Measurements from ENCODE around the gene HBS1L.
A peak's percentile ranks its signal among the peaks of the same experiment; 100 is the strongest.

HBS1L gene

DNA sequence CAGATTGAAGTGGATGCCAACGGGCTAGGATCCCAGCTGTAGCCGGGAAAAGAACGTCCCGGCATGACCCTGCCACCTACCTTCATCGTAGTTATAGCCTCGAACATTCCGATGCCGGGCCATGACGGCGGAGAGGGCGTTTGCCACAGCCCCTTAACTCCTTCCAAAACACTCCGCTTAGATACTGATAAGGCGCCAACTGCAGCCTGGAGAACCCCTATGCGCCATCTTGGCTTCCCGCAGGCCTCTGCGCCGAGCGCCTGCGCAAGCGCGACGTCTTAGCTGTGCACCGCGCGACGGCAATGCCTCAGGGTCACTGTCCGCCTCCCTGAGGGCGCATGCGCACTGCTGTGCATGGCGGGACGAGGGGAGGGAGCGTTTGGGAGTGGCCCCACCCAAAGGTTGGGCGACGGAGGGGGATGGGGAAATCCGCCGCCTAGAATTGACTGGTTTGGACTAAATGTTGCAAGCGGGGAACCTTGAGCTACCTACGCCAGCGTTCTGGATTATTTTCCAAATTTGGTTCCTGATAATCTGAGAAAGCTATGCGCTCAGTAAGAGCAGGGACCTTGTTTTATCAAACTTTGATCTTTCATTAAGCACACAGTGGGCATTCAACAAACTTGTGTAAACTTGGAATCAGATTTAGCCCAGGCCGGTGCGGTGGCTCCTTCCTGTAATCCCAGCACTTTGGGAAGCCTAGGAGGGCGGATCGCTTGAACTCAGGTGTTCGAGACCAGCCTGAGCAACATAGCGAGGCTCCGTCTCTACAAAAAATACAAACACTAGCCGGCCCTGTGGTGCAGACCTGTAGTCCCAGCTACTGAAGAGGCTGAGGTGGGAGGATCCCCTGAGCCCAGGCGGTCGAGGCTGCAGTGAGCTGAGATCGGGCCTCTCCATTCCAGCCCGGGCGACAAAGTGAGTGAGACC lies at the start of gene HBS1L:
Gene HBS1L, minus strand, starts transcription at position 254 of the 930 bp plus-strand sequence. Its CDS starts 131 bp downstream, at position 123.
- DNase-seq (ENCODE audit: low read depth in 2 of 2): peak; percentile 93 to 95

DNA sequence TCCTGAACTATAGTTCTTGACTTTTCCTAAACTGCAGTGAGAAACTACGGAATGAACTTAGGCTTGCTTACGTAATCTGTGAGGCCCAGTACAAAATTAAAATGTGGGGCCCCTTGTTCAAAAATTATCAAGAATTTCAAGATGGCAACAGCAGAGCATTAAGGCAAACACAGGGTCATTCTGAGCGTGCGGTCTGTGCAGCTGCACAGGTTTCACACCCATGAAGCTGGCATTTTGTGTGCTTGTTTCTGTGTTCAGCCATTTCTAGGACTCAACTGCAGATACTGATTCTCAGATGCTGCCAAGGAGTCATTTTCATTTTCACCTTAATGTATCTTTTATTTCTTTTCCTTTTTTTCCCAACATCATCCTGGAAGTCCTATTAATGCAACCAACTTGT lies 49.6 kb upstream of the HBS1L start:
- DNase-seq (ENCODE audit: low read depth in 2 of 2): no peak

DNA sequence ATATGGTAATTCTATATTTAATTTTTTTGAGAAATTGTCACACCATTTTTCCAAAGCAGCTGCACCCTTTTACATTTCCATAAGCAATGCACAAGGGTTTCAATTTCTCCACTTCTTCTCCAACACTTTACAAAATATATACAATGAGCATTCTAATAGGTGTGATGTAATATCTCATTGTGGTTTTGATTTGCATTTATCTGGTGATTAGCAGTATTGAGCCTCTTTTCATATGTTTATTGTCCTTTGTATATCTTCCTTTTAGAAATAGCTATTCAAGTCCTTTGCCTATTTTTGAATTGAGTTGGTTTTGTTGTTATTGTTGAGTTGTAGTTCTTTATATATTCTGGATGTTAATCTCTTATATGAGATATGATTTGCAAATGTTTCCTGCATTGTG lies 47.6 kb upstream of the HBS1L start:
- no peak for DNase-seq (ENCODE audit: low read depth in 2 of 2)

DNA sequence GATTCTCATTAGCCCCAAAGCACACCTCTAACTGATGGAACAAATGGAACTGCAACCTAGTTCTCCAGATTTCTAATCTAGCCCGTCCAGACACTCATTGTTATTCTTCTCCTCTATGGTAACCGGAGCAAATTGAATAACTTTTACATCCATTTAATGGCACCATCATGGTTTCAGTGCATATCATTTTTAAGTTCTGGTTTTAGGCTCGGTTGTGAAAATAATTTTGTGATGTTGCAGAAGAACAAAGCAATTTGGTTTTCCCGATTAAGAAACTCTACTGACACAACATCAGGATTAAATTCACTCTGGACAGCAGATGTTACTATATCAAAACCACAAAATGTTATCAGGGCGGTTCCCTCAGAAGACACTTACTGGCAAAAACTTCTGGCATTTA lies 42.5 kb upstream of the HBS1L start:
- no peak for DNase-seq (ENCODE audit: low read depth in 2 of 2)

DNA sequence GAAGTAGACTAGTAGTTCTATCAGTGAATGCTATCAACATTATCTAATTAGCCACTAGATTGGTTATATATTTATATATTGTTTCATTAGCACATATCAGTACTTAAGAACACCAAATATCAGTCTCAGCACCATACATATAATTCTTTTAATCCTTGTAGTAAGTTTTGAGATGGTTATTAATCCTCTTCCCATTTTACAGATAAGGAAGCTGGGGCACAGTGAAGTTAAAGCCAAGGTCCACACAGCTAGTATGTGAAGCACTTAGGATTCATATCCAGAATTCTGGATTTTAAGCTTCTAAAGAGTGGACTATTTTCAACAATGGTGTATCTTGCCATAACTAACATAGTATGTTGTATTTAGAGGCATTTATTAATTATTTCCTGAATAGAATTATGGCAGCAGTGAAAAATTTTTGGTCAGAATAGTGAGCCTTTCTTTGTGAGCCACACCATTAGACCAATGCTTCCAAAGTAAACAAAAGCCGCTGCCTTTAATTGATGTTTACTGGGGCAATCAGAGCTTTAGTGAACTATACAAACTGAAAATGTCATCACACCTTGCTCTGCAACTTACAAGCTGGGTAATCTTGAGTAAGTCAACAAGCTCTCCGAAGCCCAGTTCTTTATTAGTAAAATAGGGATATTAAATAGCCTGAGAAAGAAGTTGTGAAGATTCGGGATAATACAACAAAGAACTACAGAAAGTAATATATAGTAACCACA lies 41.9 kb upstream of the HBS1L start:
- no peak for DNase-seq (ENCODE audit: low read depth in 2 of 2)

DNA sequence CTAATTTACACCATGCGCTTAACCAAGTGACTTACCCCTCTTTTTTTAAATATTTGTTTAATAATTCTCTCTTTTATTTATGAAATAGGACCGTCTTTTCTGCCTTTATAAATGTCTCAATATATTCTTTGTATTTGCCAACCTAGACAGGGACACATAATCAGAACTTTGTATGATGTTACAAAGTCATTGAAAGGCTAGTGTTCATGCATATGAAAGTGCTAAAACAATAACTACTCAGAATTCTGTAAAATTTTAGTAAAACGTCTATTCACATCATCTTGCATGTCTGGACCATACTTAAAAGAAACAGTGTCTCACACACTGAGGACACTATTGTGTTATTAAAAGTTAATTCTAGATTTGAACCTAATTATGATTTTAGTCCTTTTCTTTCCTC lies 41.1 kb upstream of the HBS1L start:
- no peak for DNase-seq (ENCODE audit: low read depth in 2 of 2)

DNA sequence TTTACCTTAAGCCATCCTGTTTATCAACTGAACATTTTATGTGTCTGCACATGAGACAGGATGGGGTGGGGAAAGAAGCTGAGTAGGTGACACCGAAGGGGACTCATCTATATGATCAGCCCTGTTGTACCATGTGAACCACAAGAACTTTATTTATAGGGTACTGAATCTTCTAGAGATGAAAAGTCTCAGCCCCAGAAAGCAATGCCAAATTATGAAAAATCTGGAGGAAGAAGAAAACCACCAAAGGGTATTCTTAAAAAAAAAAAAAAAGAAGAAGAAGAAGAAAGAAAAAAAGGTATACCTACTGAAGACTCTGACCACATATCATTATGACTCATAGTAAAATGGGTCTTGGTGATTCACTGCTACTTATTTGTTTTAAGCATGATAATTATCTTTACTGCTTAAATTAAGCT lies 39.8 kb upstream of the HBS1L start:
- no peak for DNase-seq (ENCODE audit: low read depth in 2 of 2)

DNA sequence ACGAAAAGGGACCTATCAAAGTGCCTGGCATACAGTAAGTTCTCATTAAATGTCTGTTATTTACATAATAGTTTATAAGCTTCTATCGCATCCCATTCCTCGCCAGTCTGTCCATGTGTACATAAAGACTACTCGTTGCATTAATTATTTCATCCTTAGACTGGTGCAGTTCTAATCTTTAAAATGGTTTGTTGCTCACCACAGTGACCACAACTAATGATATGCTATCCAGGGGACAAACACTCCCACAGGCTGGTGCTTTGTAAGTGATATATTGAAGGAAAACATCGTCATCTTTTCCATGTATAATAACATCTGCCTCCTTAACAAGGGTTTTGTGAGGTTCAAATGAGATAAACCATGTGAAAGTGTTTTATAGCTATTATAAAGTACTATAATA lies 39.0 kb upstream of the HBS1L start:
- no peak for DNase-seq (ENCODE audit: low read depth in 2 of 2)

DNA sequence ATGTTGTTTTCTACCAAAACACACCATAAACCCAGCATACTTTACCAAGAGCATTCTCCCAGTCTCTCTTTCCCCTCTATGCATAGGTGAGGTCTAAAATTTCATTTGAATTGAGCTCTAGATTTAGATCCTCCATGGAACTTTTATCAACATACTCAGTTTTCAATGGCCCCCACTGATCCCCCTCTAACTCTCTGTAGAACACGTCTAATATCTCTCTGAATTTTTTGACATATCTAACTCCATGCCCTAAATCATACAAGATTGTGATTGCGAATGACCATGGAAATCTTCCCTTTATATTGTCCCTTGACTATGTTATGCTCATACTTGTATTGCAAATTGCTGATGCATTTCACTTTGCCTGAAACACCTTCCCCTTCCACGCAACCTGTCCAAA lies 38.1 kb upstream of the HBS1L start:
- DNase-seq (ENCODE audit: low read depth in 2 of 2): no peak

DNA sequence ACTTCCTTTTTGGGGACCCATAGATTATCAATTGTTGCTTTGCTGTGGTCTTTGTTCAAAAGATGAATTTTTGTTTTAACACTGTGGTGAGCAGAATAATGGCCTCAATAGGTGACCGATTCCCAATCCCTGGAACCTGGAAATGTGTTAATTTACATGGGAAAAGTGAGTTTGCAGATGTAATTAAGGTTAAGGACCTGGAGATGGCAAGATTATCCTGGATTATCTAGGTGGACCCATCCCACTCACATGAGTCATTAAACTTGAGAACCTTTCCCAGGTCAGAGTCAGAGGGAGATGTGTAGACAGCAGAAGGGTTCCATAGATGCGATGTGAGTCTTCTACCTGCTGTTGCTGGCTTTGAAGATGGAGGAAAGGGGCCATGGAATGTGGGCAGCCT lies 36.2 kb upstream of the HBS1L start:
- no peak for DNase-seq (ENCODE audit: low read depth in 2 of 2)

DNA sequence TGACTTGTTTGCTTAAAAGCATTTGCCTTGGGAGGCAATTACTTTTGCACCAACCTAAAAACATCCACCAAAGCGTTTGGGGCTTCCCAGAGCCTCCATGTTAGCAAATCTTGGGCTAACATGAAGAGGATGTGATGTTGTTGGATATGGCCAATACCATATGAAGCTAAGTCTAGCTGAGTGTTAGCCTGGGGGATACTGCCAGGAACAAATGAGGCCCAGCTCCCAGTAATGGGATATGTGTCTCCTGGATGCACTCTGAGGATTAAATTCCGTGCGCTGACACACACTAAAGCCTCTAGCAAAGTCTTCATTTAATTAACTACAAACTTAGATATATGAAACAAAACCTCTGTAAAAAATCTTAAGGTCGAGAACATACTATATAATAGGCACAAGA lies 35.3 kb upstream of the HBS1L start:
- no peak for DNase-seq (ENCODE audit: low read depth in 2 of 2)

DNA sequence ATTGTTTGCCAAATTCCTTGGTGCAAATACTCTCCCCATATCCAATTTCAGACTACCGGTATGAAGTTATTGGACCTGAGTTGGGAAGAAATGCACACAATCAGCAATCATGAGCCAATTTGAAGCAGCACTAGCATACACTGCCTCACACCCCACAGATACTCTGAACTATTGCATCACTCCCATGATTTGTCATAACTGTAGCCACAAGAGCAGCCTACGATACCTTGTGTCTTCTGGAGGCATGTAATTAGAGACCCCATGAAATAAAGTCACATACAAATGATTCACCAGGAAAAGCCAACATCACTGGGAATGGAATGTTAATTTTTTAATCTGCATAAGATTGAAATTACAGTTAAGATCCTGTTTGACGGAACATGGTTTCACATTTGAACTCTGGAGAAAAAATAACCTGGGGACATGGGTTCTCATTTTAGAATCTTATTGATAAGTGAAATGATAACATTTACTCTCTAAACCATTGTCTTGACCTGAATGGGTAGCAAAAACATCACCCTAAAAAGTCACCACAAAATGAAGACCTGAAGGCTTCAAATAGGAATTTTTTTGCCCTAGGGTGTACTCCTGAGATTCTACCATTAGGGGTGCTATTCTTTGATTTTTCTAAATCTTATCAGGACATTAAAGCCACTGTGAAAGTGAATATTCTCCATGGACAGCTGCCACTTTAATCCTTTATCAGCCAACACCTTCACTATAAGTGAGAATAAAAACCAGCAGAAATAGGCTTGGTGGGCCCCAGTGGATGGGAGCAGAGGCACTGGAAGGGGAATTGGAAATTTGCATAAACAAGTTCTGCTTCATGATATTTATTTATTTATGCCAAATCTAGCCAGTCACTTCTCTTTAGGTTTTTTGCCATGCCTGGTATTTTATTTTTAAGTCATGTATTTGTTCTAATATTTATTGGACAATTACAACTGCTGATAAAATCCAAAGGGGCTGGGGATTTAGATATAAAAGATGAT lies 34.5 kb upstream of the HBS1L start:
- DNase-seq (ENCODE audit: low read depth in 2 of 2): no peak

DNA sequence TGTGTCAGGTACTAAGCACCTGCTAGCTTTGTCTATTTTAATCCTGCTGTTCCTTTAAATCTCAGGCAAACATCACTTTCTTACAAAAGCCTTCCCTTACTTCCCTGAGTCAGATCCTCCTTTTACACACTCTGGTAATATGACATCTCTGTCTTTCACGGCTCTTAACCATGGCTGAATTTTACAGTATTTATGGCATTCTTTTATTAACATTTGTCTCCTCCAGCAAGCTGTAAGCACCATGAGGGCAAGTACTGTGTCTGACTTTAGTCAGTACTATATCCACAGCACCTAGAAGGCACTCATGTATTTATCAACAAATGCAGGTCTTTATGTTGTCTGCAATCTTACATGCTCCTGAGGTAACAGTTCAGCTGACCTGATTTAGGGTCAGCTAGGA lies 33.7 kb upstream of the HBS1L start:
- DNase-seq (ENCODE audit: low read depth in 2 of 2): no peak

DNA sequence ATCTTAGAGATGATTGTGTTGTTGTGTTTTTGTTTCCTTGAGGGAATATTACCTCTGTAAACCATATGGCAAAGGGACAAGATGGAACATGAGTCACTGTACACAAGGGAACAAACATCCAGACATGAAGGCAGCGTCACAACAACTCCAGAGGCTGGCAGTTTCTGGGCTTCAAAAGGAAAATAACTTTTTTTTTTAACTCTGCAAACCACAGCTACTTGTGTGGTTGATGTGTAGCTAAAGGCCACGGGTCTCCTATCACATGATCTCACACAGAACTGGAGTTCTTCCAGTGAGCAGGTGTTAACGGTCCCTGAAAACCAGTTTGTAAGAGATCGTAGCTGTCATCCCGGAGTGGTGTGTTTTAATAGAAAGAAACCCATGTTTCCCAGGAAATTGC lies 33.2 kb upstream of the HBS1L start:
- no peak for DNase-seq (ENCODE audit: low read depth in 2 of 2)

DNA sequence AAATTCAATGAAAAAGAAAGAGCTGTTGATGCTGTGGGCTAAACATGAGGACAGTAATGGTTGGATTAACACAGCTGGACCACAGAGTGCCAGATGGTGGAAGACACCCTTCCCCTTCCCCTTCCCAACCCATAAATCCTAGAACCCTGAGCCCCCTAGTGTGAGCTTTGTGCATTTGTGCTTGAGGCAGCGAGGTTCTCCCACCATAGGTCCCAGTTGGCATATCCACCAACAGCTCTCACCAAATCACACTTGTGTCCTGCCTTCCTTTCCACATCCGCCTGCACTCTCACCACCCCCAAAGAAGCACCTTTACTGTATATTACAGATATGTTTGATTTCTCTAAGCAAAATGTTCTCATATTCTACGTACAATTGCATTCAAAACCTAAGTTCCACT lies 32.8 kb upstream of the HBS1L start:
- no peak for DNase-seq (ENCODE audit: low read depth in 2 of 2)

DNA sequence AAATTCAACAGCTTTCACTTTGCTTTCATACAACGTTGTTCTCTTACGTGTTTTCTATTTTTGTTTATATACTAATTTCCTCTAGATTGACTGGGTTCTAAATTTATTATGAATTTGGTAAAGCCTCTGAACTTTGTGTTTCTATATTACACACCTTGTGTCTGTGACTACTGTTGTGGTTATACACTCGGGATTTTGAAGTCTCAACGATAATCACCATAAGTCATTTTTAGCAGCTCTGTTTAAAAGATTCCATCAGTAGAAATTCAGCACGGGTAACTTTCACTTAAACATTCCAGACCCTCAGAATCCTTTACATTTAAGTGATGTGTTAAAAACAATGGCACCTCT lies 31.8 kb upstream of the HBS1L start:
- DNase-seq (ENCODE audit: low read depth in 2 of 2): no peak

DNA sequence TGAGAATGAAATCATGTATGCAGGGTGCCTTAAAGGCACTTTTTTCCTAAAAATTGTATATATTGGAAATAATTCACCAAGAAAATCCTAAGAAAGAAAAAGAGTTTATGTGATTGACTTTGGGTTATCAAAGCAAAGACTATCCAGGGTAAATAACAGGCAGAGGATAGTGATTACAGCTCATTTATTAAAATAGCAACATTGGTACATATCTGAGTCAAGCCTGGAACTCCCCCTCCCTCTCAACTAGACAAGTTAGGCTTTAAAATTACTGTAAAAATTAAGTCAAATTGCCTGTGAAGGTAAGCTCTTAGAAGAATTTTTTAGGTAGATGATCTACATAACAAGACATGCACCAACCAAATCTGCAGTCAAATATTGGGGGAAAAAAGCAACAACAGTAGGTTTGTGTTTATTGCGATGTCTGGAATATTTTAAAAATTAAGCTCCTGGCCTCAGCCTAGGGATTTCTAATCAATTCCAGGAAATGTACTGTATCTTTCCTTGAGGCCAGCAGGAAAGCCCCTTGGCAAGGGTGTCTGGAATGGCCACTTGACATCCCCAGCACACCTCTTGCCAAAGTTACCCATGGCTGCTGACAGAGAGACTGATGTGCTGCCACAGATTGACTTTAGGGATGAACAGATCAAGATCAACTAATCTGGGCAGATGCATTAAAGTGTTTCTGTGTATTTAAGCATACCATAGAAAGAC lies 31.2 kb upstream of the HBS1L start:
- no peak for DNase-seq (ENCODE audit: low read depth in 2 of 2)

DNA sequence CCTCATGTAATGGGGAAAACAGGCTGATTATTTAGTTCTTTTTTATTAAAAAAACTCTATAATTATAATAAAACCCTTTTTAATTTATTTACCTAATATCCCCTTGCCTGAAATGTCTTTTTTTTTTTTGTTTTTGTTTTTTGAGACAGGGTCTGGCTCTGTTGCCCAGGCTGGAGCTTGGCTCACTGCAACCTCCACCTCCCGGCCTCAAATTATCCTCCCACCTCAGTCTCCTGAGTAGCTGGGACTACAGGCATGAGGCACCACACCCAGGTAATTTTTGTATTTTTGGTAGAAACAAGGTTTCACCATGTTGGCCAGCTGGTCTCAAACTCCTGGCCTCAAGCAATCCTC lies 30.3 kb upstream of the HBS1L start:
- DNase-seq (ENCODE audit: low read depth in 2 of 2): no peak

DNA sequence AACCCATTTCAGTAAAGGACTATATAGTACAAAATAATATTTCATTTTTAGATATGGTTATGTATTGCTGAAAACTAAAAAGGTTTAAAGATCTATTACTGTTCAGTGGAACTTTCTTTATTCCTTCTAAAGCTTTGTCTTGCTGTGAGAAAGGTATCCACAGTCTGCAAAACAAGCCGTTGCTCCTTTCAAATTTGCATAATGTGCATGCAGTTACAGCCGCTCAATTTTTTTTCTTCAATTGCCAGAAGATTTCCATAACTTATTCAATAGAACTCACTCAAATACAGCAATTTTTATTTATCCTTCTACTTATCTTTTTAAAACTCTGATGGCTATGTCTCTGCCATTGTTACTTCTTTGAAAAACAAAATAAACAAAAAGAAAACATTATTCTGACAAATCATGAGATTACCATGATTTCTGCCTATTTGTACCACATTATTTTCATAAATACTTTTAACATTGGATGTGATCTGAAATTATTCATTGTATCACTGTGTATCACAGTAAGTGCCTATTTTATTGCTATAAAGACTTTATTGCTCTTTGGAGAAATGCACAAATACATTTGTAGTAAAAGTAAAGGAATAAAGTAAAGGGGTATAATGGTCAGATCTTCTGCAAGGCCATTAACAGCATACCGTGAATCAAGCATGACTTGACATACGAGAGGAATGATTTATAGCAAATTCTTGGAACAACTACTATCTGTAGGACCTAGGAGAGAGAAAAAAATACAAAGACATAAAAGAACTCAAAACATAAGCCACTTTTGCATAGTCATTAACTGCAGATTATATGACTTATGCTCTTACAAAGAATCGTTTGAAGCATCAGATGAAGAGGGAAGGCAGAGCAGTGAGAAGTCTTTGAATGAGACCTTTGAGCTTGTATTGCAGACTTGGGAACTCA lies 29.6 kb upstream of the HBS1L start:
- DNase-seq (ENCODE audit: low read depth in 2 of 2): no peak

DNA sequence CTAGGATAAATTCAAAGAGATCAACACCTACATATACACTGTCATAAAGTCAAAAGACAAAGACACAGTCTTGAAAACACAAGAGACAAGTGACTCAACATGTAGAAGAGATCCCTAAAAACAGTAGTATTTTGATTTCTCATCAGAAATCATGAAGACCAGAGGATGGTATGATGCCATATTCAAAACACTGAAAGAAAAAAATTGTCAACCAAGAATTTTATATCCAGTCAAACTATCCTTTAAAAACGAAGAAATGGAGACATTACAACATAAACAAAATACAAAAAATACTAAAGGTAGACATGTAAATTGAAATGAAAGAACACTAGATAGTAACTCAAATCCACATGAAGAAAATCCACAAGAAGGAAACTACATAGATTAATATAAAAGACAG lies 27.3 kb upstream of the HBS1L start:
- no peak for DNase-seq (ENCODE audit: low read depth in 2 of 2)
